GM19452 (cell line): ENCODE data around the gene DNASE1L3.

ENCODE experiments used
- ATAC-seq: cut with Tn5 transposase; IDR thresholded peaks from one replicate; pipeline ENCODE4 v1.9.1; 2021; ENCODE audit not compliant: unreplicated experiment

The DNASE1L3 gene

DNA sequence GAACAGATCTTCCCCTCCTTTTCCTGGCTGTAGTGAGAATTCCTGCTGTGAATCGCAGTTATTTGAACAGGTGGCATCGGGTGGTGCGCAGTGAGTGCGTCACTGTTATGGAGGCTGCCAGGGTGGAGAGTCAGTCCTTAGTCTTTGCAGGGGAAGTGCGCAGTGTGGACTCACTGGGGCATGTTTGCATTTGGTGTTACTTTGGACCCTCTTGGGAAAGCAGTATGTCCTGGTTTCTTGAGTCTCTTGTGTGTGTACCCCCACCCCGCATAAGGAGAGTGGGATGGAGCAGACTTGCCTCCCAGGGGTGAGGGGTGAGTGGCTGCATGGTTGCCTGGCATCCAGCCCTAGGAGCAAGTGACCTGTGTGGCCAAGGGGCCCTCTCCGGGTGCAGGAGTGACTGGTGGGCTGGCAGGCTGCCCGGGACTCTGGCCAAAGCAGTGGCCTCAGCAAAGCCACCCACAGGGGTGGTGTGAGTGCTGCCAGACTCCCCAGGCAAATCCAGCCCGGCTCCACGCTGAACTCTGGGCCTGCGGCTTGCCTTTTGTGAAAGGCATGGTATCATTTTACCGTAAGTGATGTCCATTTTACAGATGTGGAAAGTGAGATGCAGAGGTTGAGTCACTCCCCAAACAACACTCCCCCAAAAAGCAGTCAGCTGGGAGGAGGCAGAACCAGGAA is 46.4 kb downstream of the DNASE1L3 start:
- ATAC-seq: no peak

DNA sequence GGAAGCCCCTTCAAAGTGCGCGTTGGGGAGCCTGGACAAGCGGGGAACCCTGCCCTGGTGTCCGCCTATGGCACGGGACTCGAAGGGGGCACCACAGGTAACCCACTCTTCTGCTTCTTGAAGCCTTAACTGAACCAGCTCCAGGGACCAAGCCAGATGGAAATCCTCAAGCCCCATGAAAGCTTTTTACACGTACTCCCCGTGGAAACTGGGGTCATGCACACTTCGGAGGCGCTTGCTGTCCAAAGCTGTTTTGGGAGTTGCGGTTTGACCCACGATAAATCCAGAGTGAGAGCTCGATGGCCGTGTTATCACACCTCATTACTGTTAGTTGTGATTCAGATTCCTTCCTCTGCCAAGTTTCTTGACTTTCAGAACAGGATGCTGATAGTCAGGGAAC is 47.5 kb downstream of the DNASE1L3 start:
- no peak for ATAC-seq

GRCh38 chr3:58161435-58162398 is 49.1 kb downstream of the DNASE1L3 start:
- no peak for ATAC-seq

- no peak for ATAC-seq
Measured at GRCh38 chr3:58160399-58160798, 50.4 kb downstream of the DNASE1L3 start.

GRCh38 chr3:58158442-58159153 is 52.2 kb downstream of the DNASE1L3 start:
- no peak for ATAC-seq

GRCh38 chr3:58157700-58158099 is 53.1 kb downstream of the DNASE1L3 start:
- ATAC-seq: no peak

- no peak for ATAC-seq
Measured at GRCh38 chr3:58155838-58156237, 54.9 kb downstream of the DNASE1L3 start.

GRCh38 chr3:58154626-58155449 is 55.9 kb downstream of the DNASE1L3 start:
- ATAC-seq: no peak

DNA sequence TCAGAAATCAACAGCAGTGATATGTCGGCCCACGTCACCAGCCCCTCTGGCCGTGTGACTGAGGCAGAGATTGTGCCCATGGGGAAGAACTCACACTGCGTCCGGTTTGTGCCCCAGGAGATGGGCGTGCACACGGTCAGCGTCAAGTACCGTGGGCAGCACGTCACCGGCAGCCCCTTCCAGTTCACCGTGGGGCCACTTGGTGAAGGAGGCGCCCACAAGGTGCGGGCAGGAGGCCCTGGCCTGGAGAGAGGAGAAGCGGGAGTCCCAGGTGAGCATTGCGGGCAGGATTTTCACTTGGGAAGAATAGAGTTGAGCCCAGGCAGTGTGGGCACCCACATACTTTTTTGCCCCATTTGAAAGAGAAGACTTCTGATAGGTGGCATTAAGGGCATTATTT is 57.4 kb downstream of the DNASE1L3 start:
- ATAC-seq: no peak

GRCh38 chr3:58152225-58153015 is 58.4 kb downstream of the DNASE1L3 start:
- ATAC-seq: no peak

DNA sequence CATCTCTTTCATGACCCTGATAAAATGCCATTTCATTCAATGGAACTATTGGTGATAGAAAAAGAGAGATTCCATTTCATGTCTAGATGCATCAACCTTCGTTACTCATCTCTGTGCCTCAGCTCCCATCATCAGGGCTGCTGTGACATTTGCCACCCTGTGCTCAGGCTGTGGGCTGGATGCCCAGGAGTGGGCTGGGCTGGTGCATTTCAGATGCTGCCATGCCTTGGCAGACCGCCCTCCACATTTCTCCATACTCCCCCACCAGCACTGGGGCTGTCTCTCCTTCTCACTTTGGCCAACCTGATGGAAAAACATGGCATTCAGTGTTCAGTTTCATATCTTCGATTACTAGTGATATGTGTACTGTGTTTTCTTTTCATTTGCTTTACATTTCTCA is 59.1 kb downstream of the DNASE1L3 start:
- ATAC-seq: no peak

DNA sequence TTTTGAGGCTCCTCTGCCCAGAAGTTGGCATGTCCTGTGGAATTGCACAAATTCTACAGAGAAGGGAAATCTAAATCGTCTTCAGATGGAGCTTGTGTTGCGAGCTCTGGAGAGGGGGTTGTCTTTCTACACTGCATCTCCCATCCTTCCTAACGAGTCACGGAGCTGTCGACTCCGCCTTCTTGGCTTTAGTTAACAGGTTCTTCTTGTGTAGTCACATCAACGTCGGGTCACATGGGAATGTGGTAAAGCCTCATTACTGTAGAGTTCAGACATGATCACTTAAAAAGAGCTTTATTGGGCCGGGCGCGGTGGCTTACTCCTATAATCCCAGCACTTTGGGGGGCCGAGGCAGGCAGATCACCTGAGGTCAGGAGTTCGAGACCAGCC is 60.0 kb downstream of the DNASE1L3 start:
- ATAC-seq: no peak

DNA sequence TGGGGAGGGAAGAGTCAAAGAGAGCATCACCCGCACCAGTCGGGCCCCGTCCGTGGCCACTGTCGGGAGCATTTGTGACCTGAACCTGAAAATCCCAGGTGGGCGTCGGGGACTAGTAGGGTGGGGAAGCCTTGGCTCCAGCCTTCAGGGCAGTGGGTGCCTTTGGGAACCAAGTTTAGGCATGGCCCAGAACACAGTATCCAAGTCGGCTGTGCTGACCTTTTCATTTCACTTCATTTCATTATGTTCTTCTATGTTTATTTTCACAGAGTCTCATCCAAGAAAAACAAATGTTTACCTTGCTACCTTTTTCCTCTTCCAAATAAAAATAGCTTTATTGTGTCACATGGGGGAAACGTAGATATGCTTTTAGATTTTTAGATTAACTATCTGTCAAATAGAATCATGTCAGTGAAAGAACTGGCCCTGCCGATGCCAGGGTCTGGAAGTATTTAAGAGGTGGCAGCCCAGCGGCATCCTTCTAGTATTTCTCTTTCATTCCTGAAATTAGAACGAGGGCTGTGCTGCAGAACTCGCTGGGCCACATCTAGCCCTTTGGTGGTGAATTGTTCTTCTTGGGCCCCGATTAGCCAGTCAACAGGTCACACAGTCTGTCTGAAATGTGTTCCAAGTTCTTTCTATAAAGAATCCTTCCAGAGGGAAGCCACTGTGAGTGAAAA is 60.5 kb downstream of the DNASE1L3 start:
- no peak for ATAC-seq

DNA sequence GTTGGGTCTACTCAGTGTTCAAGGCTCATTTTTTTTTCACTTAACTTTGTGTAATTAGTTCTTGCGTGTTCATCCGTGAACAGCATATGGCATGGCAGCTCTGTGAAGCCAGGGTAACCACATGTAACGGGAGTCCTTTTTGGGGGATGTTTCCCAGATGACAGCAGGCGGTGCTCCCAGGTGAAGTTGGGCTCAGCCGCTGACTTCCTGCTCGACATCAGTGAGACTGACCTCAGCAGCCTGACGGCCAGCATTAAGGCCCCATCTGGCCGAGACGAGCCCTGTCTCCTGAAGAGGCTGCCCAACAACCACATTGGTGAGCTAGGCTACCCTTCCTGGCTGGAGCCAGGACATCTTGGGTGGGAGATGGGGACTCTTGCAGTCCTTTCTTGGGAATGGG is 62.7 kb downstream of the DNASE1L3 start:
- ATAC-seq: no peak

DNA sequence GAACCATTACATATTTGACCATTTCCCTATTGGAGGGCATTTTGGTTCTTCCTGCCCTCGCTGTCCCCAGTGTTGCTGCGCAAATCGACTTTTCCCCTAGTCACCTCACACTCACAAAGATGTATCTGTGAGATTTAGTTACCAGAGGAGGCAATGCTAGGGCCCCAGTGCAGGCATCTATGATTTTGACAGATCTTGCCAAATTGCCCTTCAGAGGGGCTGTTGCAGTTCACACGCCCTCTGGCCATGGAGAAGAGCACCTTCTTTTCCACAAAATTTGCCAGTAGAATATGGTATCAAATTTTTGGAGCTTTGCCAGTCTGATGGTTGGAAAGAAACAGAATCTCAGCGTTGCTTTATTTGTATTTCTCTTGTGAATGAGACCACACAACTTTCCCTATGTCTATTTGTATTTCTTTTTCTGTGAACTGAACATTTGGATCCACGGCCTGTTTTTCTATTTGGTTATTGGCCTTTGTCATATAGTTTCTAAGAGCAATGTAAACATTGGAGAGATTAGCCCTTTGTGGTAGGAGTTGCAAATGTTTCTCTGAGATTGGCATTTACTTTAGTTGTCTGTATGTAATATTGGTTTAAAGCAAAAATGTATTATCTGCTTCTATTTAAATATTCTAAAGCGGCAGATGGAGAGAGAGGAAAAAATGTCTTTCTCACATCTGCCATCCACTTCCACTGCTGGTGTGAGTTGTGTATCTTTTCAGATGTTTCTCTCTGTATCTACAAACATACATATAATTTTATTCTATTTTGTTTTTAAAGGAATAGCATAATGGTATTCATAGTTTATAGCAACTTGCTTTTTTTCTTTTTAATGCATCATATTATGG is 66.1 kb downstream of the DNASE1L3 start:
- no peak for ATAC-seq

GRCh38 chr3:58143417-58144055 is 67.2 kb downstream of the DNASE1L3 start:
- ATAC-seq: no peak
